ENCODE results near the gene WHRN. TPM values are rescaled to one million over a fixed set of nuclear protein-coding genes. Genes with fewer than 3 reads are reported as not detected.

The WHRN gene
- total RNA-seq, 1 donor from 2014 or later = 3.1 TPM

DNA sequence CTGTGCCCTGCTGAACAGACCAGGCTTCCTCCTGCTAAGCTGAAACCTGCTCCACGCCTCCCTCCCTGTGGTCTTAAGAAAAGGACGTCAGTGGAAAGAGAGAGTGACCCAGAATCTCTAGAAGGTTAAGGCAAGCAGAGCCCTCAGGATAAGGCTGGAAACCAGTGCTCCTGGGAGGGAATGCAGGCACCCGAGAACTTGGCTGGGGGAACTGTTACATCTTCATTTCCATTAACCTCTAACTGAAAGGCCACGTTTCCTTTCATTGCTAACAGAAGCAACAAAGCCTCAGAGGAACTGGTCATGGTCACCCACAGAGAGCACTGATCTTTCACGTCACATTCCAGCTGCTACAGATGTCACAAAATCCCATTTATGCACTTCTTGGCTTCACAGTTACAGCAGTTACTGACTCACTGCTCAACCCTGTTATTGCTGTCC, 91.4 kb downstream of the WHRN start:
- ATAC-seq = no peak

DNA sequence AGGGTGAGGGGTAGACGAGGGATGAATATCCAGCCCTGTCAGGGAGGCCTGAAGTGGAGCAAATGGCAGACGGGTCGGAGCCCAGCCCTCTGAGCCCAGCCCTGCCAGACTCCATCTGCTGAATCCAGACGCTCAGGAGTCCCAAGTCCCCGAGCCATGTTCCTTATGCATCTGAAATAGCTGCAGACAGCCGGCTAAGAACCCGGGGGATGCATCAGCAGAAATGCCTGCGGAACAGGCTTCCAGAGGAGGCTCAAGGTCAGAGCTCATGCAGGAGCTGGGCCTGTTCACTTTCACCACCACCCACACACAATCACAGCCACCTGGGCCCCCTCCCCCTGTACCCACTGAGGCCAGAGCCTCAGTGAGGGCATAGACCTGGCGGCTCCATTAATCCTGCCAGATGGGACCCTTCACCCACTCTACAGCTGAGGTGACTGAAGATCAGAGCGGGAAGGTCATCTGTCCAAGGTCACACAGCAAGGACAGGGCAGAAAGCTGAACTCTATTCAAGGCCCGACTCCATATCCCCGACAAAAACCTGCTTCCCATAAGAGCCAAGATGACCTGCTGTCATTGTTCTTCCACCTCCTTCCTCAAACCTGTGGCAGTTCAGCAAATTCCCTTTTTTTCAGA, 93.1 kb downstream of the WHRN start:
- Histone ChIP-seq H3K4me3 (no peak overlapping the region), H3K9me3 (no peaks in the 10 kb centered on the region), H3K4me1 (no peaks in the 10 kb centered on the region), H3K27me3 (no peaks in the 10 kb centered on the region), H3K27ac (no peak overlapping the region), H3K36me3 (no peaks in the 10 kb centered on the region)
- ATAC-seq (no peak), DNase-seq (no peak)
- TF ChIP-seq, protein P1, sequence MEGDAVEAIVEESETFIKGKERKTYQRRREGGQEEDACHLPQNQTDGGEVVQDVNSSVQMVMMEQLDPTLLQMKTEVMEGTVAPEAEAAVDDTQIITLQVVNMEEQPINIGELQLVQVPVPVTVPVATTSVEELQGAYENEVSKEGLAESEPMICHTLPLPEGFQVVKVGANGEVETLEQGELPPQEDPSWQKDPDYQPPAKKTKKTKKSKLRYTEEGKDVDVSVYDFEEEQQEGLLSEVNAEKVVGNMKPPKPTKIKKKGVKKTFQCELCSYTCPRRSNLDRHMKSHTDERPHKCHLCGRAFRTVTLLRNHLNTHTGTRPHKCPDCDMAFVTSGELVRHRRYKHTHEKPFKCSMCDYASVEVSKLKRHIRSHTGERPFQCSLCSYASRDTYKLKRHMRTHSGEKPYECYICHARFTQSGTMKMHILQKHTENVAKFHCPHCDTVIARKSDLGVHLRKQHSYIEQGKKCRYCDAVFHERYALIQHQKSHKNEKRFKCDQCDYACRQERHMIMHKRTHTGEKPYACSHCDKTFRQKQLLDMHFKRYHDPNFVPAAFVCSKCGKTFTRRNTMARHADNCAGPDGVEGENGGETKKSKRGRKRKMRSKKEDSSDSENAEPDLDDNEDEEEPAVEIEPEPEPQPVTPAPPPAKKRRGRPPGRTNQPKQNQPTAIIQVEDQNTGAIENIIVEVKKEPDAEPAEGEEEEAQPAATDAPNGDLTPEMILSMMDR (IDR thresholded peaks at IDR 0.05) = no peak
- intact Hi-C loops (cut with DNase I) = no loop called here

More for the DNA sequence above, 91.4 kb downstream of the WHRN start:
- TF ChIP-seq, protein P1 (IDR thresholded peaks at IDR 0.05) = no peak
- intact Hi-C loops (cut with DNase I) = no loop called here
- no peaks in the 10 kb centered on the region for H3K27me3 ChIP-seq
- no peak overlapping the region for H3K4me3 ChIP-seq
- no peaks in the 10 kb centered on the region for H3K36me3 ChIP-seq
- H3K27ac ChIP-seq = no peak overlapping the region
- DNase-seq = no peak
- no peaks in the 10 kb centered on the region for H3K9me3 ChIP-seq
- no peaks in the 10 kb centered on the region for H3K4me1 ChIP-seq

DNA sequence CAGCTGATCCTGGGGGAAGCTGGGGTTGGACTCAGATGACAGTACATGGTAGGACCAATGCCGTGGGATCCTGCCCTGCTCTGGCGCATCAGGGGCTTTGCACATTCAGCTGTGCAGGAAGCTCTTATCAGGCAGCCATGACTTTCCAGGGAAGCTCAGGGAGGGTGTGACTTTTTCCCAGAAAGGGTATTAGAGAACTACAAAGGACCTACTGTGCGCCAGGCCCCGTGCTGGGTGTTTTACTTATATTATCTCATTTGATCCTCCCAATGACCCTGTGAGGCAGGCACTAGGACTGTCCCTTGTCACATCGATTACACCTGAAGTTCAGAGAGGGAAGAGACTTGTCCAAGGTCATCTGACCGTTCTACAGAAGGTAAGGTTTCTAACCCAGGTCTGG, 93.8 kb downstream of the WHRN start:
- Histone ChIP-seq H3K27ac (no peak overlapping the region), H3K27me3 (no peaks in the 10 kb centered on the region), H3K4me1 (no peaks in the 10 kb centered on the region), H3K4me3 (no peak overlapping the region), H3K9me3 (no peaks in the 10 kb centered on the region), H3K36me3 (no peaks in the 10 kb centered on the region)
- TF ChIP-seq, protein P1 (IDR thresholded peaks at IDR 0.05) = no peak
- DNase-seq (no peak), ATAC-seq (no peak)
- intact Hi-C loops (cut with DNase I) = no loop called here

DNA sequence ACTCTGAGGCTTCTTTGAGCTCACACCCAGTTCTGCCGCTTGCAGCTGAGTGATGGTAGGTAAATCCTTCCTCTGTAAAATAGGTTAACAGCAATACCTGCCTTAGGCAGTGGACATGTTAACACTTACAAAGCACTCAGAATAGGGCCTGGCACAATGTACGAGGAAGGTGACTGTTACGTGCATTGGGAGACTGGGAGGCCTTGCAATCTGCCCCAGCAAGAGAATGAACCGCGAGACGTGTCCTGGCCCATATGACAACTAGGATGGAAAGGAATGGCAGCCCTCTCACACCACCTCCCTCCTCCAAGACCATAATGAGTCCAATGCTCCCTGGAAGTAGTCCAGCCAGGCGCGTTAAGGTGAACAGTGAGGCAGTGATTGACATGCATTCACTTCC, 94.4 kb downstream of the WHRN start:
- H3K27ac ChIP-seq = no peak overlapping the region
- no peaks in the 10 kb centered on the region for H3K36me3 ChIP-seq
- no peaks in the 10 kb centered on the region for H3K9me3 ChIP-seq
- intact Hi-C loops (cut with DNase I) = no loop called here
- no peak for DNase-seq
- H3K4me1 ChIP-seq = no peaks in the 10 kb centered on the region
- TF ChIP-seq, protein P1 (IDR thresholded peaks at IDR 0.05) = no peak
- no peak overlapping the region for H3K4me3 ChIP-seq
- no peaks in the 10 kb centered on the region for H3K27me3 ChIP-seq
- ATAC-seq = no peak

DNA sequence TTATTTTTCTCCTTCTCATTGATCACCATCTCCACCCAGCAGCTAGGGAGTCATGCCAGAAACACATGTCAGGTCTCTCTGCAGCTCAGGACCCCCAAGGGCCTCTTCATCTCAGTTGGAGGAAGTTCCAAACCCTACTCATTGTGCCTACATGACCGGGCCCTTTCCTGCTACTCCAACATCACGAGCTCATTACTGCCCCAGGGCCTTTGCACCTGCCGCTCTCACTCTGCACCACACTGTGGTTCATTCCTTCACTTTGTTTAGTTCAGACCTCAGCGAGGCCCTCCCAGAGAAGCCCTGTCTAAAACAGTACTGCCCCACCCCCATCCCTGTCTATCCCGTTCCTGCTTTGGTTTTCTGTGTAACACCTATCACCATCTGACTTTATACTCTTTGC, 95.4 kb downstream of the WHRN start:
- no peaks in the 10 kb centered on the region for H3K9me3 ChIP-seq
- H3K27ac ChIP-seq = no peak overlapping the region
- no peaks in the 10 kb centered on the region for H3K27me3 ChIP-seq
- no peaks in the 10 kb centered on the region for H3K36me3 ChIP-seq
- H3K4me1 ChIP-seq = no peaks in the 10 kb centered on the region
- DNase-seq (no peak), ATAC-seq (no peak)
- TF ChIP-seq, protein P1 (IDR thresholded peaks at IDR 0.05) = no peak
- H3K4me3 ChIP-seq = no peak overlapping the region
- intact Hi-C loops (cut with DNase I) = loop anchor here (5.0 kb wide), 1 partner anchor 247 kb away; the partner anchor contains the start of gene TEX53
